ENCODE data around the gene SFT2D3. TPM values are rescaled to one million over a fixed set of nuclear protein-coding genes. Genes with fewer than 3 reads are reported as not detected.

SFT2D3 gene
- total RNA-seq, 1 experiment from 2014 or later, result 4.7 TPM

GRCh38 chr2:127695491-127696472 is 5.5 kb upstream of the SFT2D3 start:
- no peak overlapping the region for H3K27ac Mint-ChIP-seq
- Histone ChIP-seq H2BK20ac (ENCODE audit: low read depth, low read length, poor library complexity, severe bottlenecking) (no peak overlapping the region), H3K79me2 (ENCODE audit: insufficient read depth, low read length) (no peaks in the 10 kb centered on the region), H4K20me1 (ENCODE audit: control insufficient read depth, insufficient read depth, insufficient read length) (no peaks in the 10 kb centered on the region), H3K27me3 (ENCODE audit: insufficient read depth, low read length) (no peaks in the 10 kb centered on the region), H2AK5ac (ENCODE audit: insufficient read length, low read length) (no peak overlapping the region), H3K79me1 (ENCODE audit: insufficient read depth, low read depth, low read length, poor library complexity, severe bottlenecking) (no peaks in the 10 kb centered on the region), H3K4me2 (ENCODE audit: insufficient read depth, insufficient read length, low read length) (no peak overlapping the region), H2BK15ac (ENCODE audit: low read depth, low read length) (no peak overlapping the region; the same call in 1 of the 2 replicates), H3T11ph (ENCODE audit: low read length) (no peak overlapping the region), H3K9me3 (ENCODE audit: control insufficient read depth, low read depth, low read length) (peaks cover 6% of the 10 kb centered on the region), H3K4ac (ENCODE audit: low read depth, low read length) (no peak overlapping the region), H4K91ac (ENCODE audit: insufficient read length, low read depth, low read length) (no peak overlapping the region), H2BK120ac (ENCODE audit: low read depth, low read length, poor library complexity, severe bottlenecking) (no peak overlapping the region), H3K14ac (ENCODE audit: insufficient read depth, low read length) (no peak overlapping the region; the same call in 1 of the 2 replicates), H2BK5ac (ENCODE audit: insufficient read length, low read length) (no peak overlapping the region), H4K8ac (replicated peaks; ENCODE audit: insufficient read length, low read depth, low read length) (no peak overlapping the region), H3K4me1 (ENCODE audit: insufficient read depth, low read length) (peaks cover 5% of the 10 kb centered on the region; the same call in 1 of the 2 replicates), H3K23ac (ENCODE audit: insufficient read length, low read depth, low read length) (no peak overlapping the region), H2AFZ (ENCODE audit: low read length) (no peak overlapping the region), H2BK12ac (ENCODE audit: insufficient read length, low read depth, low read length) (no peak overlapping the region), H4K5ac (ENCODE audit: insufficient read length, low read depth, low read length) (no peak overlapping the region), H3K18ac (ENCODE audit: insufficient read length, low read depth, low read length) (no peak overlapping the region), H3K23me2 (ENCODE audit: insufficient read length, low read depth, low read length, poor library complexity, severe bottlenecking) (peaks cover 5% of the 10 kb centered on the region), H3K9ac (ENCODE audit: extremely low read depth, insufficient read length, low read length) (no peak overlapping the region), H3K27ac (ENCODE audit: insufficient read length, low read depth, low read length) (no peak overlapping the region), H3K56ac (ENCODE audit: insufficient read length, low read depth, low read length) (no peak overlapping the region)
- peak overlapping the region in 1 of 2 experiments; percentile 21; a peak in 1 of 5 replicates for H3K4me3 Mint-ChIP-seq
- TF ChIP-seq, protein P1, sequence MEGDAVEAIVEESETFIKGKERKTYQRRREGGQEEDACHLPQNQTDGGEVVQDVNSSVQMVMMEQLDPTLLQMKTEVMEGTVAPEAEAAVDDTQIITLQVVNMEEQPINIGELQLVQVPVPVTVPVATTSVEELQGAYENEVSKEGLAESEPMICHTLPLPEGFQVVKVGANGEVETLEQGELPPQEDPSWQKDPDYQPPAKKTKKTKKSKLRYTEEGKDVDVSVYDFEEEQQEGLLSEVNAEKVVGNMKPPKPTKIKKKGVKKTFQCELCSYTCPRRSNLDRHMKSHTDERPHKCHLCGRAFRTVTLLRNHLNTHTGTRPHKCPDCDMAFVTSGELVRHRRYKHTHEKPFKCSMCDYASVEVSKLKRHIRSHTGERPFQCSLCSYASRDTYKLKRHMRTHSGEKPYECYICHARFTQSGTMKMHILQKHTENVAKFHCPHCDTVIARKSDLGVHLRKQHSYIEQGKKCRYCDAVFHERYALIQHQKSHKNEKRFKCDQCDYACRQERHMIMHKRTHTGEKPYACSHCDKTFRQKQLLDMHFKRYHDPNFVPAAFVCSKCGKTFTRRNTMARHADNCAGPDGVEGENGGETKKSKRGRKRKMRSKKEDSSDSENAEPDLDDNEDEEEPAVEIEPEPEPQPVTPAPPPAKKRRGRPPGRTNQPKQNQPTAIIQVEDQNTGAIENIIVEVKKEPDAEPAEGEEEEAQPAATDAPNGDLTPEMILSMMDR (conservative IDR thresholded peaks at IDR 0.05), result peak; percentile 75
- H3K9me3 Mint-ChIP-seq, result peaks cover 15 to 17% of the 10 kb centered on the region in 2 experiments
- peak; percentile 79 for DNase-seq
- peaks cover 6 to 13% (median 13%) of the 10 kb centered on the region in 3 experiments for H3K36me3 Mint-ChIP-seq (ENCODE audit: insufficient read depth in 1 of 3, low read depth in 3 of 3)
- peaks cover 23% of the 10 kb centered on the region for H3K27me3 Mint-ChIP-seq (ENCODE audit: low read depth)
- H3K4me1 Mint-ChIP-seq, result peaks cover 10 to 11% of the 10 kb centered on the region in 2 experiments
- WGBS (ENCODE audit: extremely low coverage, insufficient read length, low lambda C conversion rate), result no CpG with 5 or more reads among the region's 52 CpGs

All from H9 (cell line).